Liver (tissue), 9 donors: ENCODE results near the gene CFAP410. TPM values are rescaled to one million over a fixed set of nuclear protein-coding genes. Genes with fewer than 3 reads are reported as not detected.

Source experiments
- DNase-seq: peaks from one replicate; pipeline ENCODE4 v3.0.0-alpha.2; 2017; ENCODE audit warnings: low spot score
- H3K27ac ChIP-seq, 2 donors: one replicate each; pipeline ENCODE4 v1.7.0; 2013; ENCODE audit warnings: inconsistent platforms in 2 of 2, low read length in 2 of 2, control low read depth in 1 of 2, low read depth in 1 of 2, mild to moderate bottlenecking in 1 of 2
- H3K27me3 ChIP-seq, 4 donors: one replicate each; pipeline versions ENCODE4 v1.6.1 to v1.7.0; 2013; ENCODE audit warnings: low read length in 3 of 4, inconsistent platforms in 1 of 4, mild to moderate bottlenecking in 1 of 4, moderate library complexity in 1 of 4; ENCODE audit not compliant: control insufficient read depth in 4 of 4, insufficient read depth in 4 of 4
- H3K36me3 ChIP-seq, 4 donors: one replicate each; pipeline versions ENCODE4 v1.6.1 to v1.7.0; 2013; ENCODE audit warnings: low read length in 3 of 4, mild to moderate bottlenecking in 3 of 4, low read depth in 1 of 4, moderate library complexity in 1 of 4; ENCODE audit not compliant: control insufficient read depth in 4 of 4, insufficient read depth in 3 of 4
- H3K4me1 ChIP-seq, 4 donors: one replicate each; pipeline versions ENCODE4 v1.6.1 to v1.7.0; 2013; ENCODE audit warnings: low read length in 3 of 4, mild to moderate bottlenecking in 3 of 4, moderate library complexity in 1 of 4; ENCODE audit not compliant: control insufficient read depth in 4 of 4, insufficient read depth in 4 of 4
- H3K4me3 ChIP-seq, 3 donors: one replicate each; pipeline versions ENCODE4 v1.6.1 to v1.7.0; 2013; ENCODE audit warnings: low read length in 3 of 3, control low read depth in 1 of 3, low read depth in 1 of 3, mild to moderate bottlenecking in 1 of 3
- H3K9ac ChIP-seq, 2 donors: one replicate each; pipeline ENCODE4 v1.7.0; 2013; ENCODE audit warnings: low read length in 2 of 2, mild to moderate bottlenecking in 2 of 2, moderate library complexity in 2 of 2, control low read depth in 1 of 2, low read depth in 1 of 2
- H3K9me3 ChIP-seq, 4 donors: one replicate each; pipeline versions ENCODE4 v1.6.1 to v1.7.0; 2013; ENCODE audit warnings: low read length in 3 of 4; ENCODE audit not compliant: control insufficient read depth in 4 of 4
- ATF3 ChIP-seq: IDR thresholded peaks from 2 replicates; pipeline ENCODE4 v1.6.1; 2016; ENCODE audit warnings: antibody characterized with exemption
- EGR1 ChIP-seq, 2 donors: IDR thresholded peaks; 2 replicates each; pipeline ENCODE4 v1.6.1; 2016 to 2018; ENCODE audit warnings: antibody characterized with exemption in 2 of 2, low read depth in 2 of 2
- FOXA1 ChIP-seq: IDR thresholded peaks from 2 replicates; pipeline ENCODE4 v1.6.1; 2016; ENCODE audit warnings: antibody characterized with exemption
- GABPA ChIP-seq, 2 donors: IDR thresholded peaks in 1 of 2; conservative IDR thresholded peaks in 1 of 2; 2 replicates each; pipeline ENCODE4 v1.6.1; 2016; ENCODE audit warnings: antibody characterized with exemption in 2 of 2, mild to moderate bottlenecking in 1 of 2, moderate library complexity in 1 of 2
- HNF4A ChIP-seq, 2 donors: conservative IDR thresholded peaks; 2 replicates each; pipeline ENCODE4 v1.6.1; 2016; ENCODE audit warnings: antibody characterized with exemption in 2 of 2, mild to moderate bottlenecking in 2 of 2
- JUND ChIP-seq, 2 donors: IDR thresholded peaks; 2 replicates each; pipeline ENCODE4 v1.6.1; 2016; ENCODE audit warnings: antibody characterized with exemption in 2 of 2
- MAX ChIP-seq: IDR thresholded peaks from 2 replicates; pipeline ENCODE4 v1.6.1; 2016; ENCODE audit warnings: antibody characterized with exemption
- RXRA ChIP-seq, 2 donors: IDR thresholded peaks; 2 replicates each; pipeline ENCODE4 v1.6.1; 2017 to 2018; ENCODE audit warnings: antibody characterized with exemption in 2 of 2, mild to moderate bottlenecking in 1 of 2
- SP1 ChIP-seq: IDR thresholded peaks from 2 replicates; pipeline ENCODE4 v1.6.1; 2018; ENCODE audit warnings: antibody characterized with exemption, mild to moderate bottlenecking
- TAF1 ChIP-seq: conservative IDR thresholded peaks from 2 replicates; pipeline ENCODE4 v1.6.1; 2016; ENCODE audit warnings: antibody characterized with exemption, mild to moderate bottlenecking
- YY1 ChIP-seq: IDR thresholded peaks from 2 replicates; pipeline ENCODE4 v1.6.1; 2016; ENCODE audit warnings: antibody characterized with exemption, mild to moderate bottlenecking
- WGBS: extraction: QIAGEN DNeasy Blood & Tissue Kit; methylation state at CpG from one replicate; pipeline ENCODE4 v1.1.7; 2013; 5-methylcytosine and 5-hydroxymethylcytosine counted together
- polyA plus RNA-seq, 2 donors: library from polyadenylated mRNA; stranded (reverse) in 1 of 2; unstranded in 1 of 2; fragments of 200-250 nt in 1 of 2; fragments of >200 nt in 1 of 2; fragmentation: Nextera tagmentation in 1 of 2; extraction: Ambion mirVana in 1 of 2; gene quantifications; one replicate each; pipeline versions ENCODE4 v1.2.1 to v1.2.3, GENCODE V29; 2013 to 2015
- total RNA-seq, 2 donors: library from RNA; depleted of rRNA; stranded (reverse); fragments of >200 nt; gene quantifications; one replicate each; pipeline ENCODE4 v1.2.3, GENCODE V29; 2014
- TF ChIP-seq, protein P1 (sequence below): IDR thresholded peaks from 2 replicates; pipeline ENCODE4 v1.6.1; 2016; ENCODE audit warnings: antibody characterized with exemption, mild to moderate bottlenecking
- TF ChIP-seq, protein P2 (sequence below): IDR thresholded peaks from 2 replicates; pipeline ENCODE4 v1.6.1; 2016; ENCODE audit warnings: antibody characterized with exemption
- donor health status: healthy.
- donor health status: healthy.
- donor health status: healthy.
- donor health status: healthy.
- donor health status: healthy.

CFAP410 gene
- total and polyA plus RNA-seq, 4 donors: 7.9 to 16.3 (median 12.3) TPM

GRCh38 chr21:44321846-44322450 lies 17.2 kb downstream of the CFAP410 start (continued):
- no peak for TF ChIP-seq MAX
- TF ChIP-seq EGR1 (IDR thresholded peaks at IDR 0.05; ENCODE audit: low read depth in 2 of 2): no peak
- no peak for TF ChIP-seq TAF1
- no peak for TF ChIP-seq RXRA (IDR thresholded peaks at IDR 0.05)
- TF ChIP-seq HNF4A (conservative IDR thresholded peaks at IDR 0.05): no peak
- TF ChIP-seq SP1: no peak
- TF ChIP-seq FOXA1: no peak
- no peak for TF ChIP-seq YY1

DNA sequence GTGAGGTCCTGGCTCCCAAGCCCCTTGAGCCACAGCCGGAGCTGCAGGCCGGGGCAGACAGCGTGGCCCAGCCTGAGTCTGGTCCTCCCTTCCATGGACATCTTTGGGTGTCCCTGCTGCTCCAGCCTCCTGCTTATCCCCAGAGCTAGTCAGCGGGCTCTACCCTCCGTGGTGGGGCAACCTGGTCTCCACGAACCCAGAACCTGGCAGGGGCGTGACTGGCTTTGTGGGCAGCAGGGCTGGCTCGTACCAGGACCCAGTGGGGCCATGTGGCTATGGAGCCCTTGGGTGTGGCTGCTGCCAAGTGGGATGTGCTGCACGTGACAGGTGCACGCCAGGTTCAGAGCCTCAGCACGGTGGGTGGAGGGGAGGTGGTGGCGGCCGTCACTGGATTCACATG lies 18.3 kb downstream of the CFAP410 start:
- H3K9ac ChIP-seq: no peak overlapping the region
- TF ChIP-seq, protein P1, sequence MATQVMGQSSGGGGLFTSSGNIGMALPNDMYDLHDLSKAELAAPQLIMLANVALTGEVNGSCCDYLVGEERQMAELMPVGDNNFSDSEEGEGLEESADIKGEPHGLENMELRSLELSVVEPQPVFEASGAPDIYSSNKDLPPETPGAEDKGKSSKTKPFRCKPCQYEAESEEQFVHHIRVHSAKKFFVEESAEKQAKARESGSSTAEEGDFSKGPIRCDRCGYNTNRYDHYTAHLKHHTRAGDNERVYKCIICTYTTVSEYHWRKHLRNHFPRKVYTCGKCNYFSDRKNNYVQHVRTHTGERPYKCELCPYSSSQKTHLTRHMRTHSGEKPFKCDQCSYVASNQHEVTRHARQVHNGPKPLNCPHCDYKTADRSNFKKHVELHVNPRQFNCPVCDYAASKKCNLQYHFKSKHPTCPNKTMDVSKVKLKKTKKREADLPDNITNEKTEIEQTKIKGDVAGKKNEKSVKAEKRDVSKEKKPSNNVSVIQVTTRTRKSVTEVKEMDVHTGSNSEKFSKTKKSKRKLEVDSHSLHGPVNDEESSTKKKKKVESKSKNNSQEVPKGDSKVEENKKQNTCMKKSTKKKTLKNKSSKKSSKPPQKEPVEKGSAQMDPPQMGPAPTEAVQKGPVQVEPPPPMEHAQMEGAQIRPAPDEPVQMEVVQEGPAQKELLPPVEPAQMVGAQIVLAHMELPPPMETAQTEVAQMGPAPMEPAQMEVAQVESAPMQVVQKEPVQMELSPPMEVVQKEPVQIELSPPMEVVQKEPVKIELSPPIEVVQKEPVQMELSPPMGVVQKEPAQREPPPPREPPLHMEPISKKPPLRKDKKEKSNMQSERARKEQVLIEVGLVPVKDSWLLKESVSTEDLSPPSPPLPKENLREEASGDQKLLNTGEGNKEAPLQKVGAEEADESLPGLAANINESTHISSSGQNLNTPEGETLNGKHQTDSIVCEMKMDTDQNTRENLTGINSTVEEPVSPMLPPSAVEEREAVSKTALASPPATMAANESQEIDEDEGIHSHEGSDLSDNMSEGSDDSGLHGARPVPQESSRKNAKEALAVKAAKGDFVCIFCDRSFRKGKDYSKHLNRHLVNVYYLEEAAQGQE: no peak
- TF ChIP-seq TAF1 (no peak), ATF3 (no peak), GABPA (IDR thresholded peaks at IDR 0.05 in 1 of 2, conservative IDR thresholded peaks at IDR 0.05 in 1 of 2) (no peak), EGR1 (IDR thresholded peaks at IDR 0.05; ENCODE audit: low read depth in 2 of 2) (no peak), HNF4A (conservative IDR thresholded peaks at IDR 0.05) (no peak), JUND (IDR thresholded peaks at IDR 0.05) (no peak), MAX (no peak), SP1 (no peak)
- TF ChIP-seq, protein P2, sequence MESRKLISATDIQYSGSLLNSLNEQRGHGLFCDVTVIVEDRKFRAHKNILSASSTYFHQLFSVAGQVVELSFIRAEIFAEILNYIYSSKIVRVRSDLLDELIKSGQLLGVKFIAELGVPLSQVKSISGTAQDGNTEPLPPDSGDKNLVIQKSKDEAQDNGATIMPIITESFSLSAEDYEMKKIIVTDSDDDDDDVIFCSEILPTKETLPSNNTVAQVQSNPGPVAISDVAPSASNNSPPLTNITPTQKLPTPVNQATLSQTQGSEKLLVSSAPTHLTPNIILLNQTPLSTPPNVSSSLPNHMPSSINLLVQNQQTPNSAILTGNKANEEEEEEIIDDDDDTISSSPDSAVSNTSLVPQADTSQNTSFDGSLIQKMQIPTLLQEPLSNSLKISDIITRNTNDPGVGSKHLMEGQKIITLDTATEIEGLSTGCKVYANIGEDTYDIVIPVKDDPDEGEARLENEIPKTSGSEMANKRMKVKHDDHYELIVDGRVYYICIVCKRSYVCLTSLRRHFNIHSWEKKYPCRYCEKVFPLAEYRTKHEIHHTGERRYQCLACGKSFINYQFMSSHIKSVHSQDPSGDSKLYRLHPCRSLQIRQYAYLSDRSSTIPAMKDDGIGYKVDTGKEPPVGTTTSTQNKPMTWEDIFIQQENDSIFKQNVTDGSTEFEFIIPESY: no peak
- H3K27ac ChIP-seq: no peak overlapping the region
- no peak overlapping the region for H3K4me3 ChIP-seq
- WGBS: 96% methylated on average over 13 of the region's 13 CpGs
- DNase-seq: no peak
- H3K27me3 ChIP-seq: no peaks in the 10 kb centered on the region
- no peaks in the 10 kb centered on the region for H3K4me1 ChIP-seq
- no peaks in the 10 kb centered on the region for H3K9me3 ChIP-seq
- H3K36me3 ChIP-seq: peaks cover 2 to 73% (median 28%) of the 10 kb centered on the region in 4 donors
